Stimulated activated CD8-positive, alpha-beta memory T cell treated with anti-CD3 and anti-CD28 coated beads, Interleukin-7, amount 100 ng/mL, for 1 hour (primary cell): ENCODE results near the gene SLC15A5.

Experiments
- DNase-seq, 2 donors: peaks; one replicate each; pipeline ENCODE4 v3.0.0-alpha.2; 2020; ENCODE audit warnings: low read depth in 2 of 2

Gene SLC15A5

GRCh38 chr12:16175840-16176239, 101.6 kb downstream of the SLC15A5 start:
- no peak for DNase-seq

GRCh38 chr12:16174282-16174681, 103.2 kb downstream of the SLC15A5 start:
- no peak for DNase-seq

GRCh38 chr12:16171348-16171747, 106.1 kb downstream of the SLC15A5 start:
- DNase-seq: no peak

- DNase-seq: no peak
These were observed 109.4 kb downstream of the SLC15A5 start for GRCh38 chr12:16168078-16168477.

- DNase-seq: no peak
These were observed 110.7 kb downstream of the SLC15A5 start for GRCh38 chr12:16166563-16167470.

- no peak for DNase-seq
These were observed 112.0 kb downstream of the SLC15A5 start for GRCh38 chr12:16165506-16165905.

- no peak for DNase-seq
These were observed 113.6 kb downstream of the SLC15A5 start for GRCh38 chr12:16163901-16164300.

GRCh38 chr12:16163146-16163545, 114.3 kb downstream of the SLC15A5 start:
- DNase-seq: no peak

- no peak for DNase-seq
These were observed 117.9 kb downstream of the SLC15A5 start for GRCh38 chr12:16159571-16159970.

GRCh38 chr12:16158050-16158449, 119.4 kb downstream of the SLC15A5 start:
- DNase-seq: no peak

- DNase-seq: no peak
These were observed 121.5 kb downstream of the SLC15A5 start for GRCh38 chr12:16155938-16156337.

GRCh38 chr12:16154990-16155389, 122.5 kb downstream of the SLC15A5 start:
- DNase-seq: no peak

- DNase-seq: no peak
These were observed 124.4 kb downstream of the SLC15A5 start for GRCh38 chr12:16152885-16153673.

- DNase-seq: no peak
These were observed 127.2 kb downstream of the SLC15A5 start for GRCh38 chr12:16150276-16150675.

- no peak for DNase-seq
These were observed 128.5 kb downstream of the SLC15A5 start for GRCh38 chr12:16148938-16149337.
